Colonic mucosa (tissue), 4 donors: ENCODE data around the gene MLC1. TPM values are rescaled to one million over a fixed set of nuclear protein-coding genes. Genes with fewer than 3 reads are reported as not detected.

Experiments used
- DNase-seq: peaks from one replicate; pipeline ENCODE4 v3.0.0-alpha.2; 2020
- H3K27ac ChIP-seq: fragments of 200-600 bp; one replicate; pipeline ENCODE4 v1.8.0; 2021
- H3K27me3 ChIP-seq: fragments of 200-600 bp; one replicate; pipeline ENCODE4 v1.8.0; 2021
- H3K36me3 ChIP-seq: fragments of 200-600 bp; one replicate; pipeline ENCODE4 v1.8.0; 2021
- H3K4me1 ChIP-seq: fragments of 200-600 bp; one replicate; pipeline ENCODE4 v1.8.0; 2021; ENCODE audit warnings: mild to moderate bottlenecking
- H3K4me3 ChIP-seq: fragments of 200-600 bp; one replicate; pipeline ENCODE4 v1.8.0; 2021
- H3K9ac ChIP-seq, 2 donors: one replicate each; pipeline ENCODE4 v1.7.0; 2013; ENCODE audit warnings: control low read depth in 2 of 2, low read depth in 2 of 2, low read length in 2 of 2
- H3K9me3 ChIP-seq: fragments of 200-600 bp; one replicate; pipeline ENCODE4 v1.8.0; 2021
- intact Hi-C: fragments of 100-400 bp; cut with DNase I; formaldehyde crosslinking; loops from one replicate; pipeline ENCODE4 v1.14.1; 2022
- total RNA-seq, 2 donors: library from RNA; stranded (reverse); fragmentation: NEBNext Ultra II Directional in 1 of 2; extraction: Animal tissue kit (Norgen Biotek cat#: 25700) in 1 of 2; gene quantifications; one replicate each; pipeline ENCODE4 v1.2.1, GENCODE V29; 2021
- TF ChIP-seq, protein P1 (sequence below): fragments of 200-600 bp; IDR thresholded peaks from one replicate; pipeline ENCODE4 v1.8.0; 2022; ENCODE audit warnings: antibody characterized with exemption, mild to moderate bottlenecking
- donor health status: healthy.
- donor health status: DM: no; HTN: no; CAD: no.
- donor health status: DM: no; HTN: no; CAD: no.

The MLC1 gene
- total RNA-seq, 2 donors from 2014 or later: not detected

DNA sequence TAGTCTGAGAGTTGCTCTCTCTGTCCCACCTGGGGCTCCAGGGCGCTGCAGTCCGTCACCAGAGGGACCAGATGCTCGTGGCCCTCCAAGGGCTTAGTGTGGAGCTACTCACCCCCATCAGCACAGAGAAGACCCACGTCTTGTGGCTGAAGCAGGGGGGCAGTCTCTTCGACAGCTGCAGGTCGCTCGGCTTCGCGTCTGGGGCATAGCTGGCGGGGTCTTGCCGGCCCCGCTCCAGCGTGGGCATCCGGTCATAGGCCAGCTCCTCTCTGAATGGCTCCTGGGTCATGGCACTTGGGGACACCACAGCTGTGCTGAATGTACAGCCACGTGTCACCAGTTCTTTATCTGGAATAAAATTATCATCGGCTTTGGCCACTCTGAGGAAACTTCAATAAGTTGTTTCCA is 608 bp downstream of the MLC1 start:
- no peaks in the 10 kb centered on the region for H3K27me3 ChIP-seq
- H3K9ac ChIP-seq: no peak overlapping the region
- DNase-seq: no peak
- no peak overlapping the region for H3K27ac ChIP-seq
- H3K36me3 ChIP-seq: no peaks in the 10 kb centered on the region
- H3K4me1 ChIP-seq: peaks cover 2% of the 10 kb centered on the region
- no peaks in the 10 kb centered on the region for H3K9me3 ChIP-seq
- no peak overlapping the region for H3K4me3 ChIP-seq
- TF ChIP-seq, protein P1, sequence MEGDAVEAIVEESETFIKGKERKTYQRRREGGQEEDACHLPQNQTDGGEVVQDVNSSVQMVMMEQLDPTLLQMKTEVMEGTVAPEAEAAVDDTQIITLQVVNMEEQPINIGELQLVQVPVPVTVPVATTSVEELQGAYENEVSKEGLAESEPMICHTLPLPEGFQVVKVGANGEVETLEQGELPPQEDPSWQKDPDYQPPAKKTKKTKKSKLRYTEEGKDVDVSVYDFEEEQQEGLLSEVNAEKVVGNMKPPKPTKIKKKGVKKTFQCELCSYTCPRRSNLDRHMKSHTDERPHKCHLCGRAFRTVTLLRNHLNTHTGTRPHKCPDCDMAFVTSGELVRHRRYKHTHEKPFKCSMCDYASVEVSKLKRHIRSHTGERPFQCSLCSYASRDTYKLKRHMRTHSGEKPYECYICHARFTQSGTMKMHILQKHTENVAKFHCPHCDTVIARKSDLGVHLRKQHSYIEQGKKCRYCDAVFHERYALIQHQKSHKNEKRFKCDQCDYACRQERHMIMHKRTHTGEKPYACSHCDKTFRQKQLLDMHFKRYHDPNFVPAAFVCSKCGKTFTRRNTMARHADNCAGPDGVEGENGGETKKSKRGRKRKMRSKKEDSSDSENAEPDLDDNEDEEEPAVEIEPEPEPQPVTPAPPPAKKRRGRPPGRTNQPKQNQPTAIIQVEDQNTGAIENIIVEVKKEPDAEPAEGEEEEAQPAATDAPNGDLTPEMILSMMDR: no peak
- intact Hi-C loops: no loop called here

DNA sequence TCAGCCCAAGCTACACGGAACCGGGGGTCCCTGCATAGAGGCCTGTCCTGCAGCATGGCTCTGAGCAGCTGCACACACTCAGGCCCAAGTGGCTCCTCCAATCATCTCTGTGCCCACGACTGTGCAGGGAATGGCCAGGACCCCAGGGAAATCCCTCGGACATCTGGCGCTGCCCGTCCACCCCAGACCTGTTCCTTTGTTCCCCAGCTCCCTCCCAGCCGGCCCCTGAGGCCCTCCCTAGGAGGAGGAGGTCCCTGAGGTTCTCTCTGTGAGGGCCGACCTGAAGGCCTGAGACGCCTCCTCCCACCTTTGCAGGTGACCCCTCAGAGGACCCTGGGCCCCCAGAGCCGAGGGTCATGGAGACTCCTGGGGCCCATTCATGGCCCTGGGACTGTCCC is 1.1 kb downstream of the MLC1 start:
- intact Hi-C loops: no loop called here
- Histone ChIP-seq H3K4me1 (peaks cover 2% of the 10 kb centered on the region), H3K27me3 (no peaks in the 10 kb centered on the region), H3K9me3 (no peaks in the 10 kb centered on the region), H3K27ac (no peak overlapping the region), H3K9ac (no peak overlapping the region), H3K4me3 (no peak overlapping the region), H3K36me3 (no peaks in the 10 kb centered on the region)
- TF ChIP-seq, protein P1: no peak
- DNase-seq: no peak

DNA sequence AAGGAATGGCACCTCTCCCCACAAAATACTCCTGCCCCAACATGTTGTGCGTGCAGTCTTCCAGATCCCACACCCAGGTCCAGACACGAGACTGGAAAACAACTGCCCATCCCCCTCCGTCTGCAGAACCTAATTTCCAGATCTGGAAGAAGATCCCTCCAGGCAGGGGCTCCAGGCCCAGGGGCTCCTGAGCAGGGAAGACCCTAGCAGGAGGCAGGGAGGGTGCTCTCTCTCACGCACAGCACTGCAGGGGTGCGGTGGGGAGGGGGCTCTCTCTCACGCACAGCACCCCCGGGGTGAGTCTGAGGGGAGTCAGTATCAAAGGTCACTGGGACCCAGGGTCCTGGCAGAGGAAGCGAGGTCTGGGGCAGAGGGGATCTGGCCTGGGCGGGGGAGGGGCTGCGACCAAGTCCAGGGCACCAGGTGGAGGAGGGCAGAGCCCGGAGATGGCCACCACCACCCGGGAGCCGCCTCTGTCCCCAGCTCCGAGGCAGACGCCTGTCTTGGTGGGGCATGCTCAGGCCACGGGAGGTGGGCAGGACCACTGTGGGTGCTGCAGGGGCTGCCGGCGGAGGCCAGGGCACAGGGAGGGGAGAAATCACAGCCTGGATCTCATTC is 1.7 kb downstream of the MLC1 start:
- TF ChIP-seq, protein P1: no peak

DNA sequence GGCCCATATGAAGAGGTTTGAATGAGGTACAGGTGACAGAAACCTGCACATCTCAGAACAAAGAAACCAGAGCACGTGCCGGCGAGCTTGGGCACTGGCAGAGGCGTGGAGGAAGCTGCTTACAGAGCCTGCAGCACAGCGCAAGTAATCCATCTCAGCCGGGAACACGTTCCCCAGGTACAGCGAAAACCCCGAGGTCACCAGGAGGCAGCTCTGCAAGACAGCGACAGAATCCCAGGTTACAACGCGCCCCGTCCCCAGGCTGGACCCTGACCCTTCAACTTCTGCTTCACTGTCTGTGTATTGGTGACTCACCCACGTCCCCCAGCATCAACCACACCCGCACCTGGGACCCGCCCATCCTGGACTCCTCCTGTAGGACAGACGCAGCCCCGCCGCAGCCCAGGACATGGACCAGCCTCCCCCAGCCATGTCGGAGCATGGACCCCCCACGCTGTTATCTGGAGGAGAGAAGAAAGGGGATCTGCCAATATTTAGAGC is 2.2 kb downstream of the MLC1 start:
- no peak for DNase-seq
- H3K9me3 ChIP-seq: no peaks in the 10 kb centered on the region
- TF ChIP-seq, protein P1: no peak
- H3K36me3 ChIP-seq: no peaks in the 10 kb centered on the region
- intact Hi-C loops: no loop called here
- no peak overlapping the region for H3K9ac ChIP-seq
- H3K4me1 ChIP-seq: peaks cover 2% of the 10 kb centered on the region
- H3K27me3 ChIP-seq: no peaks in the 10 kb centered on the region
- no peak overlapping the region for H3K4me3 ChIP-seq
- H3K27ac ChIP-seq: no peak overlapping the region

More for the DNA sequence above, 1.7 kb downstream of the MLC1 start:
- H3K4me1 ChIP-seq: peaks cover 2% of the 10 kb centered on the region
- H3K36me3 ChIP-seq: no peaks in the 10 kb centered on the region
- H3K27ac ChIP-seq: no peak overlapping the region
- H3K27me3 ChIP-seq: no peaks in the 10 kb centered on the region
- intact Hi-C loops: no loop called here
- no peak overlapping the region for H3K4me3 ChIP-seq
- H3K9me3 ChIP-seq: no peaks in the 10 kb centered on the region
- H3K9ac ChIP-seq: no peak overlapping the region
- DNase-seq: no peak

DNA sequence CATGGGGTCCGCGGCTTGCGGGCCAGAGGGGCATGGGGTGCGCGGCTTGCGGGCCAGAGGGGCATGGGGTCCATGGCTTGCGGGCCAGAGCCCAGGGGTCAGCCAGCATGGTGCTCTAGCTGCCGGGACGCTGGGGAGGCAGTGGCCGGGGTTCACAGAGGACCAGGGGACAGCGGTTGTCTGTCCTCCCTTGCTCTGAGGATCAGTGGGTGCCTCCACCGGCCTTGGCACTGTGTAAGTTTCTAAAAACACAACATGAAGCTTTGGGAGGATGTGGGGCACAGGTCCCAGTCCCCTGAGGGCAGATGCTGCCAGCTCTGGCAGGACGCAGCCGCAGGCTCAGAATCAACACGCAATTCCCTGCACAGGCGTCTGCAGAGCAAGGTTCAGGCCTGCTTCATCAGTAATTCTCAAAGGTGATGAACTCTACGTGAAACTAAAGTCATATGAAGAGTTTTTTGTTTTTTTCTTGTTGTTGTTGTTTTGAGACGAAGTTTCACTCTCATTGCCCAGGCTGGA is 3.0 kb downstream of the MLC1 start:
- Histone ChIP-seq H3K9me3 (no peaks in the 10 kb centered on the region), H3K4me3 (no peak overlapping the region), H3K36me3 (no peaks in the 10 kb centered on the region), H3K27me3 (no peaks in the 10 kb centered on the region), H3K4me1 (peaks cover 2% of the 10 kb centered on the region), H3K9ac (no peak overlapping the region), H3K27ac (no peak overlapping the region)
- DNase-seq: no peak
- TF ChIP-seq, protein P1: no peak
- intact Hi-C loops: no loop called here
